Ovary (tissue), 9 donors: Measurements from ENCODE around the gene PLBD2. TPM values are rescaled to one million over a fixed set of nuclear protein-coding genes. Genes with fewer than 3 reads are reported as not detected.

Source experiments
- DNase-seq, 5 donors: peaks; one replicate each; pipeline ENCODE4 v3.0.0-alpha.2; 2019 to 2020
- H3K27ac ChIP-seq, 2 donors: fragments of 200-600 bp; one replicate each; pipeline versions ENCODE4 v1.5.1 to v1.8.0; 2019 to 2022
- H3K27me3 ChIP-seq: fragments of 200-600 bp; one replicate; pipeline ENCODE4 v1.8.0; 2022
- H3K36me3 ChIP-seq: fragments of 200-600 bp; sonication (generic); one replicate; pipeline ENCODE4 v1.5.1; 2019
- H3K4me1 ChIP-seq: one replicate; pipeline ENCODE4 v1.8.1; 2013; ENCODE audit warnings: mild to moderate bottlenecking, moderate library complexity; ENCODE audit not compliant: insufficient read depth
- H3K4me3 ChIP-seq: fragments of 200-600 bp; sonication (generic); one replicate; pipeline ENCODE4 v1.5.1; 2017
- H3K9me3 ChIP-seq, 2 donors: fragments of 200-600 bp in 1 of 2; sonication (generic) in 1 of 2; one replicate each; pipeline versions ENCODE4 v1.5.1 to v1.8.1; 2013 to 2019; ENCODE audit warnings: mild to moderate bottlenecking in 1 of 2, moderate library complexity in 1 of 2
- CTCF ChIP-seq, 3 donors: fragments of 450-650 bp in 2 of 3; fragments of 200-600 bp in 1 of 3; IDR thresholded peaks; one replicate each; pipeline versions ENCODE4 v1.5.1 to v1.8.0; 2016 to 2022; ENCODE audit warnings: antibody characterized with exemption in 3 of 3, mild to moderate bottlenecking in 1 of 3
- EP300 ChIP-seq: sonication (generic); formaldehyde crosslinking; IDR thresholded peaks from one replicate; pipeline ENCODE4 v1.6.1; 2017; ENCODE audit warnings: antibody characterized with exemption
- POLR2A ChIP-seq: fragments of 450-650 bp; IDR thresholded peaks from one replicate; pipeline ENCODE4 v1.6.1; 2017; ENCODE audit warnings: antibody characterized with exemption, mild to moderate bottlenecking, moderate library complexity
- WGBS, 3 donors: extraction: QIAGEN DNeasy Blood & Tissue Kit in 1 of 3; methylation state at CpG; one replicate each; pipeline versions ENCODE4 v1.1.5 to v1.1.7; 2013 to 2017; 5-methylcytosine and 5-hydroxymethylcytosine counted together
- intact Hi-C, 4 donors: fragments of 100-400 bp; cut with DNase I; formaldehyde crosslinking; loops; one replicate each; pipeline versions ENCODE4 v1.11.0 to v1.15.1; 2022 to 2023
- polyA plus RNA-seq, 2 donors: library from polyadenylated mRNA; stranded (reverse); fragments of 200-250 nt in 1 of 2; fragments of 350-450 nt in 1 of 2; fragmentation: Illumina TruSeq in 1 of 2; extraction: RNeasy Lipid Tissue Mini Kit (QIAGEN cat#74804) in 1 of 2; gene quantifications; one replicate each; pipeline ENCODE4 v1.2.3, GENCODE V29; 2013 to 2014
- total RNA-seq, 7 donors: library from RNA; depleted of rRNA in 2 of 7; stranded (reverse); fragments of >200 nt in 2 of 7; fragmentation: NEBNext Ultra II Directional in 3 of 7; extraction: Animal tissue kit (Norgen Biotek cat#: 25700) in 3 of 7; gene quantifications; one replicate each; pipeline versions ENCODE4 v1.1.0 to v1.2.4, GENCODE V29; 2016 to 2023
- donor health status: DM: no; HTN: no; CAD: no; lungs with moderate emphysema.
- donor health status: DM: no; HTN: no; CAD: no.
- donor health status: Bipolar disorder and iron deficiency.
- donor health status: DM: yes; HTN: yes; CAD: no.
- donor health status: DM: no; HTN: no; CAD: no.
- donor health status: DM: yes; HTN: yes; CAD: no.

PLBD2 gene
- total and polyA plus RNA-seq, 9 donors: 31.5 to 135 (median 81.9) TPM

- 60 to 77% (median 64%) methylated on average over 9 of the region's 9 CpGs for WGBS, 3 donors
- Histone ChIP-seq H3K27me3 (no peaks in the 10 kb centered on the region), H3K36me3 (no peaks in the 10 kb centered on the region), H3K4me1 (no peaks in the 10 kb centered on the region), H3K4me3 (no peak overlapping the region), H3K9me3 (no peaks in the 10 kb centered on the region), H3K27ac (no peak overlapping the region)
- no peak for DNase-seq
- intact Hi-C loops: no loop called here
- no peak for TF ChIP-seq POLR2A
- no peak for TF ChIP-seq CTCF (IDR thresholded peaks at IDR 0.05)
- no peak for TF ChIP-seq EP300
Measured at GRCh38 chr12:113315358-113315757, 43.0 kb upstream of the PLBD2 start.

- Histone ChIP-seq H3K27ac (no peak overlapping the region), H3K4me1 (no peaks in the 10 kb centered on the region), H3K27me3 (no peaks in the 10 kb centered on the region), H3K36me3 (no peaks in the 10 kb centered on the region), H3K9me3 (no peaks in the 10 kb centered on the region), H3K4me3 (no peak overlapping the region)
- TF ChIP-seq CTCF (IDR thresholded peaks at IDR 0.05) (no peak), POLR2A (no peak), EP300 (no peak)
- DNase-seq: no peak
- intact Hi-C loops: no loop called here
- WGBS, 3 donors: 91 to 94% (median 93%) methylated on average over 7 of the region's 7 CpGs
Measured at GRCh38 chr12:113316155-113316554, 42.2 kb upstream of the PLBD2 start.

- 87 to 91% (median 90%) methylated on average over 6 of the region's 6 CpGs for WGBS, 3 donors
Measured at GRCh38 chr12:113317122-113317521, 41.3 kb upstream of the PLBD2 start.

GRCh38 chr12:113318046-113318656, 40.2 kb upstream of the PLBD2 start:
- Histone ChIP-seq H3K4me1 (no peaks in the 10 kb centered on the region), H3K4me3 (no peak overlapping the region), H3K9me3 (no peaks in the 10 kb centered on the region), H3K27ac (no peak overlapping the region), H3K36me3 (no peaks in the 10 kb centered on the region), H3K27me3 (no peaks in the 10 kb centered on the region)
- DNase-seq: no peak
- intact Hi-C loops: no loop called here
- WGBS, 3 donors: 86 to 93% (median 89%) methylated on average over 4 of the region's 4 CpGs
- TF ChIP-seq CTCF (IDR thresholded peaks at IDR 0.05) (no peak), EP300 (no peak), POLR2A (no peak)

More at GRCh38 chr12:113317122-113317521, 41.3 kb upstream of the PLBD2 start:
- no peak overlapping the region for H3K4me3 ChIP-seq
- TF ChIP-seq POLR2A (no peak), CTCF (IDR thresholded peaks at IDR 0.05) (no peak), EP300 (no peak)
- intact Hi-C loops: no loop called here
- H3K9me3 ChIP-seq: no peaks in the 10 kb centered on the region
- no peaks in the 10 kb centered on the region for H3K27me3 ChIP-seq
- no peaks in the 10 kb centered on the region for H3K4me1 ChIP-seq
- DNase-seq: no peak
- no peaks in the 10 kb centered on the region for H3K36me3 ChIP-seq
- no peak overlapping the region for H3K27ac ChIP-seq
